ENCODE measurements around the gene KIF9. TPM values are rescaled to one million over a fixed set of nuclear protein-coding genes. Genes with fewer than 3 reads are reported as not detected.
"Not testable (repeated sequence)": the region's sequence is repeated elsewhere in the genome, so short reads cannot be mapped to it uniquely, and the experiment has no call there.

The KIF9 gene
- polyA plus RNA-seq, 1 experiment, result 4.0 TPM

DNA sequence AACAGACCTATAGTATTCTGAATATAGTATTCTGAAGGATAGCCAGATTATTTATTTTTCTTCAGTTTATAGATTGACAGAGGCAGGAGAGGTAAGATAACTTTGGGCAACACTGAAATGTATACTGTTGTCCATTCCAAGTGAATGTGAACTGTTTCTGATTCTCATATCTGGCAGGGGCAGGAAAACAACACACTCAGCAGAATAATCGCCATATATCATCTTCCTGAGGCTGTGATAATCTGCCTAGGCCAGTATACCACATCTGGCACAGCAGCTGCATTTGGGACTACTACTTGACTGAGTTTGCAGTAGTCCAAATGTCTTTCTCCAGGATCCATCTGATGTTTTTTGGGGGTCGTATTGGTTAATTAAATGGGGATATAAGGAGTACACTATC is 96.3 kb downstream of the KIF9 start:
- CTCF ChIA-PET, result interaction anchor here (0.5 to 0.6 kb wide), 2 partner anchors 138 to 217 kb away, joined by 3 to 5 read pairs; no protein-coding TSS in a partner anchor
- Histone ChIP-seq H3K27me3 (ENCODE audit: control insufficient read depth, insufficient read depth, low read length) (no peaks in the 10 kb centered on the region), H3K27ac (ENCODE audit: low read depth, low read length) (no peak overlapping the region), H3K4me3 (ENCODE audit: low read depth, low read length) (no peak overlapping the region), H3K9me3 (ENCODE audit: control insufficient read depth, insufficient read depth, low read length) (no peaks in the 10 kb centered on the region)
- DNase-seq (ENCODE audit: low read depth, low spot score), result no peak
- TF ChIP-seq, protein P1, sequence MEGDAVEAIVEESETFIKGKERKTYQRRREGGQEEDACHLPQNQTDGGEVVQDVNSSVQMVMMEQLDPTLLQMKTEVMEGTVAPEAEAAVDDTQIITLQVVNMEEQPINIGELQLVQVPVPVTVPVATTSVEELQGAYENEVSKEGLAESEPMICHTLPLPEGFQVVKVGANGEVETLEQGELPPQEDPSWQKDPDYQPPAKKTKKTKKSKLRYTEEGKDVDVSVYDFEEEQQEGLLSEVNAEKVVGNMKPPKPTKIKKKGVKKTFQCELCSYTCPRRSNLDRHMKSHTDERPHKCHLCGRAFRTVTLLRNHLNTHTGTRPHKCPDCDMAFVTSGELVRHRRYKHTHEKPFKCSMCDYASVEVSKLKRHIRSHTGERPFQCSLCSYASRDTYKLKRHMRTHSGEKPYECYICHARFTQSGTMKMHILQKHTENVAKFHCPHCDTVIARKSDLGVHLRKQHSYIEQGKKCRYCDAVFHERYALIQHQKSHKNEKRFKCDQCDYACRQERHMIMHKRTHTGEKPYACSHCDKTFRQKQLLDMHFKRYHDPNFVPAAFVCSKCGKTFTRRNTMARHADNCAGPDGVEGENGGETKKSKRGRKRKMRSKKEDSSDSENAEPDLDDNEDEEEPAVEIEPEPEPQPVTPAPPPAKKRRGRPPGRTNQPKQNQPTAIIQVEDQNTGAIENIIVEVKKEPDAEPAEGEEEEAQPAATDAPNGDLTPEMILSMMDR (IDR thresholded peaks at IDR 0.05; ENCODE audit: low read depth, low read length), result no peak
- POLR2A ChIA-PET, result no interaction called here

DNA sequence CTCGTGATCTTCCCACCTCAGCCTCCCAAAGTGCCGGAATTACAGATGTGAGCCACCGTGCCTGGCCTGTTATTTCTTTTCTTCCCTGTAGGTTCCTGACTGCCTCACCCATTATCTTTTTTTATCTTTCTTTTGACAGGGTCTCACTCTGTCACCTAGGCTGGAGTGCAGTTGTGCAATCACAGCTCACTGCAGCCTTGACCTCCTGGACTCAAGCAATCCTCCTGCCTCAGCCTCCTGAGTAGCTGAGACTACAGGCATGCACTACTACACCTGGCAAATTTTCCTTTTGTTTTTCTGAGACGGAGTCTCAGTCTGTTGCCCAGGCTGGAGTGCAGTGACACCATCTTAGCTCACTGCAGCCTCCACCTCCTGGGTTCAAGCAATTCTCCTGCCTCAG is 100.9 kb downstream of the KIF9 start:
- CTCF ChIA-PET; H3K4me3 ChIP-seq (ENCODE audit: low read depth, low read length); POLR2A ChIA-PET; H3K27me3 ChIP-seq (ENCODE audit: control insufficient read depth, insufficient read depth, low read length); H3K9me3 ChIP-seq (ENCODE audit: control insufficient read depth, insufficient read depth, low read length); DNase-seq (ENCODE audit: low read depth, low spot score); H3K27ac ChIP-seq (ENCODE audit: low read depth, low read length): not testable (repeated sequence)

DNA sequence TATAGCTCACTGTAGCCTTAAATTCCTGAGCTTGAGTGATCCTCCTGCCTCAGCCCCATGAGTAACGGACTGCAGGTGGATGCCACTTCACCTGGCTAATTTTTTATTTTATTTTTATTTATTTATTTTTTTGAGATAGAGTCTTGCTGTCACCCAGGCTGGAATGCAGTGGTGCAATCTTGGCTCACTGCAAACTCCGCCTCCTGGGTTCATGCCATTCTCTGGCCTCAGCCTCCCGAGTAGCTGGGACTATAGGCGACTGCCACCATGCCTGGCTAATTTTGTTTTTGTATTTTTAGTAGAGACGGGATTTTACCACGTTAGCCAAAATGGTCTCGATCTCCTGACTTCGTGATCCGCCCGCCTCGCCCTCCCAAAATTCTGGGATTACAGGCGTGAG is 102.6 kb downstream of the KIF9 start:
- CTCF ChIA-PET, result interaction anchor here (0.6 kb wide), 1 partner anchor 158 kb away, joined by 3 read pairs; no protein-coding TSS in a partner anchor
- DNase-seq (ENCODE audit: low read depth, low spot score); POLR2A ChIA-PET; H3K27me3 ChIP-seq (ENCODE audit: control insufficient read depth, insufficient read depth, low read length); H3K27ac ChIP-seq (ENCODE audit: low read depth, low read length); H3K9me3 ChIP-seq (ENCODE audit: control insufficient read depth, insufficient read depth, low read length); H3K4me3 ChIP-seq (ENCODE audit: low read depth, low read length): not testable (repeated sequence)

Small RNA genes within 50 kb of the gene (small RNA-seq; reads per million reads assigned to genes)
- not detected for gene SNORD13P3 (ENCODE audit: insufficient read length, low read depth)

Other genes starting within 250 kb of the KIF9 start
- 25.9 and 30.8 TPM in 2 replicates for gene SETD2, start 118.7 kb downstream of the KIF9 start, polyA plus RNA-seq (2011; rRNA removed)
- 17.4 and 20.1 TPM in 2 replicates for gene KLHL18, start 145 bp upstream of the KIF9 start, polyA plus RNA-seq (2011; rRNA removed)
- gene PTPN23, start 98.2 kb upstream of the KIF9 start, polyA plus RNA-seq (2011; rRNA removed), result 1.3 and 2.9 TPM in 2 replicates
- 17.0 and 22.9 TPM in 2 replicates for gene SCAP, start 193.1 kb upstream of the KIF9 start, polyA plus RNA-seq (2011; rRNA removed)
- 40.0 and 46.6 TPM in 2 replicates for gene ELP6, start 230.9 kb upstream of the KIF9 start, polyA plus RNA-seq (2011; rRNA removed)